Measurements from ENCODE around the gene CCDC9.

Gene CCDC9

GRCh38 chr19:47255879-47256692 lies at the start of gene CCDC9:
TSS of gene CCDC9 (plus strand) at chr19:47256525. CDS start at chr19:47258401, 1,876 bp downstream.
- peak in 4 of 6 experiments; percentile 54 to 97 (median 94) for DNase-seq

GRCh38 chr19:47209319-47210179 lies 46.8 kb upstream of the CCDC9 start:
- DNase-seq: peak in 1 of 6 experiments; percentile 4

- DNase-seq: no peak
Observed at GRCh38 chr19:47210180-47210490, 46.2 kb upstream of the CCDC9 start.

- DNase-seq: peak; percentile 55 to 84 (median 71)
Observed at GRCh38 chr19:47210689-47211316, 45.5 kb upstream of the CCDC9 start.

GRCh38 chr19:47215581-47215980 lies 40.7 kb upstream of the CCDC9 start:
- DNase-seq: no peak

GRCh38 chr19:47221080-47221841 lies 35.1 kb upstream of the CCDC9 start:
- DNase-seq: no peak

- DNase-seq: no peak
Observed at GRCh38 chr19:47221890-47222289, 34.4 kb upstream of the CCDC9 start.

- DNase-seq: peak; percentile 68 to 85 (median 84)
Observed at GRCh38 chr19:47225746-47226425, 30.4 kb upstream of the CCDC9 start.

- DNase-seq: peak in 5 of 6 experiments; percentile 23 to 55 (median 37)
Observed at GRCh38 chr19:47226426-47227351, 29.6 kb upstream of the CCDC9 start.

- peak in 5 of 6 experiments; percentile 24 to 48 (median 33) for DNase-seq
Observed at GRCh38 chr19:47227352-47228167, 28.8 kb upstream of the CCDC9 start.

GRCh38 chr19:47228168-47228936 lies 28.0 kb upstream of the CCDC9 start:
- peak in 5 of 6 experiments; percentile 17 to 61 (median 36) for DNase-seq

GRCh38 chr19:47228937-47229675 lies 27.2 kb upstream of the CCDC9 start:
- peak in 4 of 6 experiments; percentile 22 to 61 (median 52) for DNase-seq

- DNase-seq: peak in 3 of 6 experiments; percentile 29 to 68 (median 61)
Observed at GRCh38 chr19:47229676-47230053, 26.7 kb upstream of the CCDC9 start.

GRCh38 chr19:47230054-47230920 lies 26.0 kb upstream of the CCDC9 start:
- DNase-seq: peak; percentile 78 to 90 (median 86)

- no peak for DNase-seq
Observed at GRCh38 chr19:47230921-47231214, 25.5 kb upstream of the CCDC9 start, which contains the start of gene BBC3. TSS of gene BBC3 (minus strand) at chr19:47231199. CDS start at chr19:47228431, 2,768 bp downstream.

GRCh38 chr19:47231215-47232054 lies 24.9 kb upstream of the CCDC9 start:
- DNase-seq: peak; percentile 70 to 93 (median 84)

Data from stimulated activated naive CD4-positive, alpha-beta T cell (primary cell).